T-helper 2 cell treated with Interferon-gamma antibody and Interleukin-4, amounts not matched to agents 100 ng/mL and 5 ng/mL, for 36 hours (primary cell): Measurements from ENCODE around the gene SYDE2. TPM values are rescaled to one million over a fixed set of nuclear protein-coding genes. Genes with fewer than 3 reads are reported as not detected.

Experiments
- intact Hi-C: fragments of 100-400 bp; cut with micrococcal nuclease; formaldehyde crosslinking; loops from one replicate; pipeline ENCODE4 v1.15.1; 2023
- total RNA-seq: library from RNA; stranded (reverse); gene quantifications from 2 replicates; pipeline ENCODE4 v1.2.3, GENCODE V29; 2022

Gene SYDE2
- total RNA-seq, 1 donor from 2014 or later: 2.0 TPM

GRCh38 chr1:85128316-85128715, 72.5 kb downstream of the SYDE2 start:
- intact Hi-C loops: no loop called here

- intact Hi-C loops: no loop called here
These were observed 74.9 kb downstream of the SYDE2 start for GRCh38 chr1:85125891-85126290.

GRCh38 chr1:85124091-85124490, 76.7 kb downstream of the SYDE2 start:
- intact Hi-C loops: no loop called here

GRCh38 chr1:85122169-85122568, 78.6 kb downstream of the SYDE2 start:
- intact Hi-C loops: no loop called here

- intact Hi-C loops: no loop called here
These were observed 79.1 kb downstream of the SYDE2 start for GRCh38 chr1:85121744-85122143.

GRCh38 chr1:85118751-85119150, 82.1 kb downstream of the SYDE2 start:
- intact Hi-C loops: no loop called here

- intact Hi-C loops: no loop called here
These were observed 84.0 kb downstream of the SYDE2 start for GRCh38 chr1:85116856-85117255.

- intact Hi-C loops: no loop called here
These were observed 84.9 kb downstream of the SYDE2 start for GRCh38 chr1:85115933-85116332.

GRCh38 chr1:85111695-85112094, 89.1 kb downstream of the SYDE2 start:
- intact Hi-C loops: no loop called here

- intact Hi-C loops: loop anchor here (1.0 kb wide), 3 partner anchors 145 to 165 kb away; partner anchors contain the start of gene C1orf52
These were observed 91.3 kb downstream of the SYDE2 start for GRCh38 chr1:85109475-85109874.

Other genes starting within 250 kb of the SYDE2 start
- 41.5 and 42.7 TPM in 2 replicates for gene MCOLN2, start 203.9 kb downstream of the SYDE2 start, total RNA-seq
- 3.4 and 4.1 TPM in 2 replicates for gene MCOLN3, start 152.5 kb downstream of the SYDE2 start, total RNA-seq
- gene C1orf52, start 58.6 kb upstream of the SYDE2 start, total RNA-seq: 22.3 and 23.2 TPM in 2 replicates
- 26.9 and 27.3 TPM in 2 replicates for gene BCL10, start 75.6 kb upstream of the SYDE2 start, total RNA-seq